D721Med (cell line): ENCODE data around the gene OSBPL10.

Experiments
- DNase-seq: peaks from one replicate; pipeline ENCODE4 v3.0.0; 2011; ENCODE audit warnings: low spot score; ENCODE audit not compliant: insufficient read length
- FAIRE-seq: peaks from 2 replicates; lab custom pipeline; 2011; peaks lifted over from hg19 to GRCh38; lab: Jason Lieb, UNC
- CTCF ChIP-seq: IDR thresholded peaks from 2 replicates; pipeline ENCODE4 v1.5.1; 2012; ENCODE audit warnings: mild to moderate bottlenecking, control low read depth; ENCODE audit not compliant: insufficient read depth; ENCODE audit errors: missing control alignments

Gene OSBPL10

GRCh38 chr3:31917303-31918005 lies 63.6 kb downstream of the OSBPL10 start:
- no peak for FAIRE-seq
- no peak for TF ChIP-seq CTCF
- no peak for DNase-seq

GRCh38 chr3:31911643-31912042 lies 69.4 kb downstream of the OSBPL10 start:
- TF ChIP-seq CTCF: no peak
- FAIRE-seq (no peak), DNase-seq (no peak)

GRCh38 chr3:31911124-31911523 lies 69.9 kb downstream of the OSBPL10 start:
- DNase-seq: no peak
- no peak for FAIRE-seq

GRCh38 chr3:31909455-31909854 lies 71.6 kb downstream of the OSBPL10 start:
- FAIRE-seq (no peak), DNase-seq (no peak)
- no peak for TF ChIP-seq CTCF

More at GRCh38 chr3:31911124-31911523, 69.9 kb downstream of the OSBPL10 start:
- TF ChIP-seq CTCF: no peak

GRCh38 chr3:31908391-31909097 lies 72.5 kb downstream of the OSBPL10 start:
- DNase-seq (no peak), FAIRE-seq (no peak)
- TF ChIP-seq CTCF: peak; percentile 3

- DNase-seq: no peak
Observed at GRCh38 chr3:31906182-31906581, 74.9 kb downstream of the OSBPL10 start.

More at GRCh38 chr3:31906182-31906581, 74.9 kb downstream of the OSBPL10 start:
- FAIRE-seq: no peak
- TF ChIP-seq CTCF: no peak
